GM21423 (cell line): ENCODE results near the gene RNF150.

Experiments used
- ATAC-seq: cut with Tn5 transposase; IDR thresholded peaks from one replicate; pipeline ENCODE4 v1.9.1; 2021; ENCODE audit warnings: mild to moderate bottlenecking, moderate library complexity; ENCODE audit not compliant: unreplicated experiment

The RNF150 gene

GRCh38 chr4:141035920-141036319 lies 97.3 kb downstream of the RNF150 start:
- ATAC-seq = no peak

- no peak for ATAC-seq
Measured at GRCh38 chr4:141028024-141028529, 105.2 kb downstream of the RNF150 start.

DNA sequence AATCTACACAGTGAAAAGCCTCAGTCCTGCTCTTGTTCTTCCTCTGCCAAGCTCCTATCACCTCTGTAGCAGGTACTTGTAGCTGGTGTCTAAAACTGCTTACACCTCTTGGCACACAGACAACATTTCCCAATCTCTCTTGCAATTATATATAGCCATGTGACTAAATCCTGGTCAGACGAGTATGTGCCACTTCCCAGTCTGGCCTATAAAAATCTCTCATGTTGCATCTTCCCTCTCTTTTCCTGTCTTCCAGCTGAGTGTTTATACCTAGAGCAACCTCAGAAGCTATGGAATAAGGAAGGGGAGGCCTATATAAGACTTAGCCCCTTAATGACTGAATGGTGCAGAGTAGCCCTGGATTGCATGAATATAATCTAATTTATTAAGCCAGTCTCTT lies 105.8 kb downstream of the RNF150 start:
- no peak for ATAC-seq

- ATAC-seq = no peak
Measured at GRCh38 chr4:141026900-141027299, 106.4 kb downstream of the RNF150 start.

GRCh38 chr4:141023051-141023450 lies 110.2 kb downstream of the RNF150 start:
- no peak for ATAC-seq

- ATAC-seq = no peak
Measured at GRCh38 chr4:141022111-141022695, 111.1 kb downstream of the RNF150 start.

- ATAC-seq = no peak
Measured at GRCh38 chr4:141021397-141022110, 111.7 kb downstream of the RNF150 start.

GRCh38 chr4:141020801-141021261 lies 112.4 kb downstream of the RNF150 start:
- ATAC-seq = no peak

DNA sequence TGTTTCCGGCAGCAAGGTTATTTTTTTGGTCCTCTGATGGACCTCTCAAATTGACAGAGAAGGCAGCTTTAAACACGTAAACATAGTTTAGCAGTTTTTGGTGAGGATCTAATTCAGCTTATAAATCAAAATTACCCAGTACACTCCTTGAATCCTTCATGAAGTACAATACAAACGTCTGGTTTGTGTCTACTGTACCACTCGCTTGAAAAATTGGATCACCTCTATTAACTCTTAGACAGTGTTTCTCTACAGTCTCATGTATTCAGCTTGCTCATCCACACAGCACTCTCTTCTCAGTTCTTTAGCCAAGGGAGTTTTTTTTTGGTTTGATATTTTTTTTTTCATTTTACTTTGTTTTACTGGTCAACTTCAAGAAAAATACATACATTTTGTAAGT lies 113.5 kb downstream of the RNF150 start:
- ATAC-seq = no peak

- ATAC-seq = no peak
Measured at GRCh38 chr4:141016117-141016798, 117.0 kb downstream of the RNF150 start.

DNA sequence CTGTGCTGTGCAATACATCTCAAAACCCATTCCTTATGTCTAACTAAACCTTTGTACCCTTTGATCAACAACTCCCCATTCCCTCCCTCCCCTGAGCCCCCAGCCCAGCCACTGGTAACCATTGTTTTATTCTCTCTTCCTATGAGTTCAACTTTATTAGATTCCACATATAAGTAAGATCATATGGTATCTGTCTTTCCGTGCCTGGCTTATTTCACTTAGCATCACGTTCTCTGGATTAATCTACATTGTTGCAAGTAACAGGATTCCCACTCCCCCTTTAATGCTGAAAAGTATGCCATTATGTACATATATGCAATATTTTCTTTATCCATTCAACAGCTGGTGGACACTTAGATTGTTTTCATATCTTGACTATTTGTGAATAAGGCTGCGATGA lies 119.4 kb downstream of the RNF150 start:
- no peak for ATAC-seq

DNA sequence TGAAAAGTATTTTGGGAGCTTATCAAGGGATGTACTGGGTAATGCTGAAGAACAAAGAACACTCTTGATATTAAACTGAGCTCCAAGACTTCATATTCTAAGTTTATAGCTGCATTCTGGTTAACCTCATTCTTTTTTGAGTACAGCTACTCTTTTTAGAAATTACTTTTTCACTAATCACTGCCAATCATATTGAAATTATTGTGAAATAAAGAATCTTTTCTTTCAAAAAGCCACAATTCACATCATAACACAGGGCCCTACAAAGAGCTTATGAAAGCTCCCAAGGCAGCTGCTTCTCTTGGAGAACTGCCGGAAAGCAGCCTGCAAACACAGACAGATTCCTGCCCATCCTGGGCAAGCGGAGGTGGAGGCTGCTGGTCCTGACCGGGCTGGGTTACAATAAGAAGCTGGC lies 121.4 kb downstream of the RNF150 start:
- no peak for ATAC-seq

GRCh38 chr4:141009931-141010330 lies 123.3 kb downstream of the RNF150 start:
- ATAC-seq = no peak

- no peak for ATAC-seq
Measured at GRCh38 chr4:141009129-141009528, 124.1 kb downstream of the RNF150 start.

DNA sequence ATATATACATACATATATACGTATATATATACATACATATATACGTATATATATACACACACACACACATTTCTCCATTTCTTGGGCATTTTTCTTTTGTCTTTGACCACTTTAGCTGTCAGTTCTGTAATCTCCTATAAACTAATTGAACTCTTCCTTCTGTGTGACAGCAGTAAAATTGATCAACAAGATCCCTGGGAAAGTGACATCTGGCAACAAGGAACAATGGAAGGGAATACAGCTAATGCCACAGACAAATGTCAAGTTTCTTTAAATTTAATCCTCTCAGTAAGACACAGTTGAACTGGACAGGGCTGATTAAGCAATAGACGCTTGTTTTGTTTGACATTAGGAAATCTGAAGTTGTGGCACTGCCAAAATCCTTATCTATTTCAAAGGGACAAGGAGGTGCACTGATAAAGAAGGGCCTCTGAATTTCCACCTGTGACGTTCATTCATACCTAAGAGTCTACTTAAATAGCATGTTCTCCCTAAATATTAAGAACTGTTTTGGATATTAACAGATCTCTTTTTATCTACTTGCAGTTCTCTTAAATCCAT lies 126.9 kb downstream of the RNF150 start:
- ATAC-seq = no peak

DNA sequence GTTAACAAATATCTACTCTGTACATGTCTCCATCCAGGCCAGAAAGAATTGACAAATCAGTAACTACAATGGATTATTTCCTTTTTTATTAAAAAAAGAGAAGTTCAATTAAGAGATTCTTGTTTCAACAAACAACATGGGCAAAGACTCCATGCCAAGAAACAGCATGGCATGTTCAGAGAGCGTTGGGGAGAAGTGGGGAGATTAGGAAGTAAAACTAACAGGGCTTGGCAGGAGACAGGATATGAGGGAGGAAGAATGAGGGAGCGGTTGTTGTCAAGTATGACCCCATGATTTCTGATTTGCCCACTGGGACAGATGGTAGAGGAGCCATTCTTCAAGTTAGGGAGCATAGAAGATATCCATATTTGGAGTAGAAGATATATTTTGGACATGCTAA lies 128.4 kb downstream of the RNF150 start:
- no peak for ATAC-seq

DNA sequence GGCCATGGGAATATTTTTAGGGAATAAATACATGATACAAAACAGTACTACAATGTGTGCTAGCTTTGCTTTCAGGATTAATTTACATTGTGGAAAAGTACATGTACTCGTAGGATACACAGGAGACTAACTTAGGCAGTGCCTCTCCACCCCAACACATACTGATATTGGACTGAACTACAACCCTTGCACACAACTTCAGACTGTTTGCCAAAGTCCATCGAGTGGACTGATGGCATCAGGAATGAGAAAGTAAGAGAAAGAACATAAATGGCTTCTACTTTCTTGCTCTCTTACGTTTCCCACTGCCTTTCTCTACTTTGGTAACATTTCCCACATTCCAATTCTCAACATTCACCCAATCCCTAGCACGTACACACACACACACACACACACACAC lies 130.1 kb downstream of the RNF150 start:
- no peak for ATAC-seq

DNA sequence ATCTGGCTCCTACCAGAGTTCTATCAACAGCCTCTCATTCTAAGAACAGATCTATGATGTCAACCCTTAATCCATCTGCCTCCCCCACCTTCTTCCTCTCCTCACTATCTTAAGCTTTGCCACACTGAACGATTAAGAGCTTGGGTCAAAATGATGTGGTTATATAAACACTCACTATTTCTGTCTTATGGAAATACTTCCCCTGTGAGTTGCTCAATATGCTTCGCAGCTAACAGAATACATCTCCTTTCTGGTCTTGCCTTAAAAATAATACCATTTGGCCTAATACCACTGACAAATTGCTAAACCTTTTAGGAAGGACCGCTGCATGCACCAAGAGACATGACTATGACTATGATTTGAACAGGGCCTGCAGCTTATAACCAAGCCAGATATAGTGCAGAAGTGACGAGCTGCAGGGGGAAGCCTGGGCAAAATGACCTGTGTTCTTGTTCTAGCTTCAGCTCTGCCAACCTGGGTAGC lies 130.9 kb downstream of the RNF150 start:
- ATAC-seq = no peak

DNA sequence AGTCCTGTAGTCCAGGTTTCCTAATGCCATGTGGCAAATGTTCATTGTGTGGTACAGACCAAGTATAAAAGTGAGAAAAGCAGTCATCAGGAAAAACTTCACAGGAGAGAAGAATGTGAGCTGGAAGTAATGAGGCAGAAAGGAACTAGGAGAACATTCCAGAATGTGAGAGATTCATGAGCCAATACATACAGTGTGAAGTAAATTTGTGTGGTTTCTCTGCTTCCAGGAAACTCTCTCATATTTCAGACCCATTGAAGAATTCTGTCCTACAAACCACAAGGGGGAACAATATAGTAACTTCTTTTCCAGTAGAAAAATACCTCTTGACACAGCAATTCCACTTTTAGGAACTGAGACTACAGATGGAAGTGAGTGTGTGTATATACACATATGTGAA lies 136.5 kb downstream of the RNF150 start:
- ATAC-seq = no peak

DNA sequence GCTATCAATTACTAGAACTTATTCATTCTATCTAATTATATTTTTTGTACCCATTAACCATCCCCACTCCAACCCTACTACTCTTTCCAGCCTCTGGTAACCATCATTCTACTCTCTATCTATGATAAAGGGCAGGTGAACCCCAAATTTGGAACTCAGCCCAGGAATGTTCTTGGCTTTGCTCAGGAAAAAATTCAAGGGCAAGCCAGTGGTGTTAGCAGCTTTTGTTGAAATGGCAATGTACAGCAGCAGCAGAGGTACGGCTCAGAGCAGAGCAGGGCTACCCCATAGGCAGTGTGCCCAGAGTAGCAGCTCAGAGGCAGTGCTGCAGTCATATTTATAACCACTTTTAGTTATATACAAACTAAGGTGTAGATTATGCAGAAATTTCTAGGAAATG lies 138.2 kb downstream of the RNF150 start:
- ATAC-seq = no peak

- no peak for ATAC-seq
Measured at GRCh38 chr4:140994015-140994414, 139.3 kb downstream of the RNF150 start.
